CD14-positive monocyte (primary cell): ENCODE results near the gene SELPLG. TPM values are rescaled to one million over a fixed set of nuclear protein-coding genes. Genes with fewer than 3 reads are reported as not detected.
"Not testable (repeated sequence)": the region's sequence is repeated elsewhere in the genome, so short reads cannot be mapped to it uniquely, and the experiment has no call there.

Experiments used
- DNase-seq, 3 donors: peaks; one replicate each; pipeline ENCODE4 v3.0.0-alpha.2; 2011 to 2022
- H2AFZ ChIP-seq: 2 replicates; pipeline ENCODE4 v1.6.0; 2012; ENCODE audit warnings: mild to moderate bottlenecking, low read depth, low read length, inconsistent platforms; ENCODE audit not compliant: insufficient read depth, poor library complexity, severe bottlenecking
- H3K27ac ChIP-seq, 2 donors: 1 replicate in 1 of 2; 2 replicates in 1 of 2; pipeline ENCODE4 v1.5.1; 2012 to 2013; ENCODE audit warnings: low read length in 2 of 2, control low read depth in 1 of 2, inconsistent platforms in 1 of 2, low read depth in 1 of 2, mild to moderate bottlenecking in 1 of 2
- H3K27me3 ChIP-seq, 2 donors: one replicate each; pipeline versions ENCODE4 v1.6.0 to v1.6.1; 2011 to 2013; ENCODE audit warnings: low read length in 2 of 2; ENCODE audit not compliant: control insufficient read depth in 2 of 2, insufficient read depth in 2 of 2
- H3K36me3 ChIP-seq, 2 donors: replicated peaks in 1 of 2; 1 replicate in 1 of 2; 2 replicates in 1 of 2; pipeline versions ENCODE4 v1.5.1 to v1.6.1; 2012 to 2013; ENCODE audit warnings: low read length in 2 of 2, control low read depth in 1 of 2, inconsistent platforms in 1 of 2, mild to moderate bottlenecking in 1 of 2; ENCODE audit not compliant: insufficient read depth in 2 of 2, control insufficient read depth in 1 of 2
- H3K4me1 ChIP-seq, 2 donors: 1 replicate in 1 of 2; 2 replicates in 1 of 2; pipeline versions ENCODE4 v1.5.1 to v1.6.1; 2012 to 2013; ENCODE audit warnings: low read length in 2 of 2, control low read depth in 1 of 2, inconsistent platforms in 1 of 2, mild to moderate bottlenecking in 1 of 2, moderate library complexity in 1 of 2; ENCODE audit not compliant: insufficient read depth in 2 of 2, control insufficient read depth in 1 of 2
- H3K4me2 ChIP-seq: replicated peaks from 2 replicates; pipeline ENCODE3; 2012; ENCODE audit warnings: low read length, moderate library complexity, mild to moderate bottlenecking; ENCODE audit not compliant: poor library complexity, severe bottlenecking; ENCODE audit errors: extremely low read depth
- H3K4me3 ChIP-seq, 3 experiments: fragments of 200-600 bp in 1 of 3; sonication (generic) in 1 of 3; replicated peaks in 1 of 3; 1 replicate in 2 of 3; 2 replicates in 1 of 3; pipeline ENCODE4 v1.5.1; 2011 to 2013; ENCODE audit warnings: low read length in 3 of 3, mild to moderate bottlenecking in 3 of 3, control low read depth in 2 of 3, low read depth in 2 of 3, inconsistent platforms in 1 of 3, moderate library complexity in 1 of 3
- H3K79me2 ChIP-seq: 2 replicates; pipeline ENCODE4 v1.6.0; 2012; ENCODE audit warnings: mild to moderate bottlenecking, control low read depth, inconsistent platforms, low read length, moderate library complexity; ENCODE audit not compliant: insufficient read depth
- H3K9ac ChIP-seq: 2 replicates; pipeline ENCODE4 v1.6.0; 2017; ENCODE audit warnings: low read length, mild to moderate bottlenecking; ENCODE audit not compliant: insufficient read depth, poor library complexity, severe bottlenecking
- H3K9me3 ChIP-seq, 2 donors: replicated peaks in 1 of 2; 1 replicate in 1 of 2; 2 replicates in 1 of 2; pipeline versions ENCODE4 v1.5.1 to v1.6.1; 2012 to 2013; ENCODE audit warnings: low read length in 2 of 2, control low read depth in 1 of 2; ENCODE audit not compliant: control insufficient read depth in 1 of 2, insufficient read depth in 1 of 2
- H4K20me1 ChIP-seq: 2 replicates; pipeline ENCODE4 v1.6.0; 2012; ENCODE audit warnings: mild to moderate bottlenecking, low read length, control low read depth, moderate library complexity; ENCODE audit not compliant: insufficient read depth
- H3K27ac Mint-ChIP-seq, 7 donors: one replicate each; pipeline ENCODE4 v1.8.0; 2020; ENCODE audit warnings: mild to moderate bottlenecking in 7 of 7, mixed read lengths in 7 of 7, moderate library complexity in 6 of 7, inconsistent platforms in 2 of 7
- H3K27me3 Mint-ChIP-seq, 3 donors: one replicate each; pipeline ENCODE4 v1.8.0; 2021 to 2022; ENCODE audit warnings: low read depth in 3 of 3, mild to moderate bottlenecking in 3 of 3, mixed read lengths in 3 of 3, moderate library complexity in 3 of 3, inconsistent platforms in 1 of 3
- H3K36me3 Mint-ChIP-seq, 2 donors: one replicate each; pipeline ENCODE4 v1.8.0; 2020; ENCODE audit warnings: mixed read lengths in 2 of 2, inconsistent platforms in 1 of 2, mild to moderate bottlenecking in 1 of 2
- H3K4me1 Mint-ChIP-seq: one replicate; pipeline ENCODE4 v1.8.0; 2020; ENCODE audit warnings: mild to moderate bottlenecking, mixed read lengths
- H3K4me3 Mint-ChIP-seq, 2 donors: one replicate each; pipeline ENCODE4 v1.8.0; 2020; ENCODE audit warnings: mild to moderate bottlenecking in 2 of 2, mixed read lengths in 2 of 2, moderate library complexity in 1 of 2
- H3K9me3 Mint-ChIP-seq, 7 donors: one replicate each; pipeline ENCODE4 v1.8.0; 2020 to 2022; ENCODE audit warnings: mixed read lengths in 7 of 7, mild to moderate bottlenecking in 6 of 7, moderate library complexity in 6 of 7, inconsistent platforms in 2 of 7
- CTCF ChIP-seq: fragments of 200-600 bp; IDR thresholded peaks from one replicate; pipeline ENCODE4 v1.8.0; 2022; ENCODE audit warnings: antibody characterized with exemption, mild to moderate bottlenecking
- WGBS: methylation state at CpG from one replicate; pipeline ENCODE4 v1.1.5; 2013; ENCODE audit warnings: missing lambda C conversion rate; ENCODE audit not compliant: insufficient coverage; 5-methylcytosine and 5-hydroxymethylcytosine counted together
- intact Hi-C, 2 donors: fragments of 100-400 bp; cut with micrococcal nuclease; formaldehyde crosslinking; loops; one replicate each; pipeline versions ENCODE4 v1.15.0 to v1.15.1; 2023
- polyA plus RNA-seq, 3 donors: library from polyadenylated mRNA; depleted of rRNA in 1 of 3; unstranded in 2 of 3; stranded (reverse) in 1 of 3; fragments of 300-500 nt in 2 of 3; fragments of >200 nt in 1 of 3; fragmentation: Illumina TruSeq in 2 of 3; gene quantifications; 1 replicate in 2 of 3; 2 replicates in 1 of 3; pipeline ENCODE4 v1.2.3, GENCODE V29; 2012 to 2021

Gene SELPLG
- polyA plus RNA-seq, 3 donors, result 193 to 349 (median 247) TPM

- Histone ChIP-seq H3K79me2 (peaks cover 46% of the 10 kb centered on the region), H3K9me3 (no peaks in the 10 kb centered on the region), H2AFZ (no peak overlapping the region), H3K27ac (peak overlapping the region in 1 of 2 donors; percentile 10), H3K4me3 (no peak overlapping the region), H3K9ac (no peak overlapping the region), H3K27me3 (no peaks in the 10 kb centered on the region), H3K4me1 (no peaks in the 10 kb centered on the region), H3K4me2 (no peak overlapping the region), H3K36me3 (peaks cover 66 to 86% of the 10 kb centered on the region in 2 donors), H4K20me1 (peaks cover 36% of the 10 kb centered on the region)
- DNase-seq, result no peak
- peaks cover 70 to 87% of the 10 kb centered on the region in 2 donors for H3K36me3 Mint-ChIP-seq
- peaks cover 0 to 2% (median 0%) of the 10 kb centered on the region in 7 donors for H3K9me3 Mint-ChIP-seq
- peak overlapping the region in 3 of 7 donors; percentile 26 to 59 (median 34) for H3K27ac Mint-ChIP-seq
- no peak overlapping the region for H3K4me3 Mint-ChIP-seq
- intact Hi-C loops, result no loop called here
- 100% methylated on average over 1 of the region's 10 CpGs for WGBS
- H3K4me1 Mint-ChIP-seq, result no peaks in the 10 kb centered on the region
- H3K27me3 Mint-ChIP-seq, result no peaks in the 10 kb centered on the region
- TF ChIP-seq CTCF, result no peak
These were observed 23.5 kb upstream of the SELPLG start for GRCh38 chr12:108657130-108657745.

- H3K4me3 ChIP-seq, H3K9me3 Mint-ChIP-seq, intact Hi-C loops, H3K9me3 ChIP-seq, H3K4me3 Mint-ChIP-seq, H3K27me3 ChIP-seq, H2AFZ ChIP-seq, H3K9ac ChIP-seq, DNase-seq, H3K27ac Mint-ChIP-seq, H3K4me1 Mint-ChIP-seq, H3K4me2 ChIP-seq, H3K27me3 Mint-ChIP-seq, H3K4me1 ChIP-seq, H3K27ac ChIP-seq: not testable (repeated sequence)
- Histone ChIP-seq H4K20me1 (peaks cover 32% of the 10 kb centered on the region), H3K36me3 (peaks cover 66 to 86% of the 10 kb centered on the region in 2 donors), H3K79me2 (peaks cover 36% of the 10 kb centered on the region)
- 100% methylated on average over 4 of the region's 24 CpGs for WGBS
- peaks cover 68 to 87% of the 10 kb centered on the region in 2 donors for H3K36me3 Mint-ChIP-seq
These were observed 22.6 kb upstream of the SELPLG start for GRCh38 chr12:108656247-108656646.

GRCh38 chr12:108655812-108656175 is 22.1 kb upstream of the SELPLG start:
- H3K4me3 Mint-ChIP-seq, H3K4me3 ChIP-seq, intact Hi-C loops, H3K27ac Mint-ChIP-seq, DNase-seq, H3K4me1 Mint-ChIP-seq, H3K4me1 ChIP-seq, H3K9ac ChIP-seq, H3K9me3 Mint-ChIP-seq, H3K4me2 ChIP-seq, H3K9me3 ChIP-seq, H3K27ac ChIP-seq, H3K27me3 ChIP-seq, H2AFZ ChIP-seq, H3K27me3 Mint-ChIP-seq: not testable (repeated sequence)
- H3K36me3 Mint-ChIP-seq, result peaks cover 68 to 87% of the 10 kb centered on the region in 2 donors
- peaks cover 68 to 86% of the 10 kb centered on the region in 2 donors for H3K36me3 ChIP-seq
- H4K20me1 ChIP-seq, result peaks cover 32% of the 10 kb centered on the region
- WGBS, result no CpG with 5 or more reads among the region's 28 CpGs
- peaks cover 31% of the 10 kb centered on the region for H3K79me2 ChIP-seq

GRCh38 chr12:108654622-108655021 is 20.9 kb upstream of the SELPLG start:
- H3K27me3 Mint-ChIP-seq, H3K4me3 Mint-ChIP-seq, H3K4me1 ChIP-seq, H3K9me3 ChIP-seq, H3K27ac ChIP-seq, H3K27me3 ChIP-seq, intact Hi-C loops, H2AFZ ChIP-seq, DNase-seq, H3K9ac ChIP-seq, H3K4me3 ChIP-seq, H3K4me2 ChIP-seq, H3K9me3 Mint-ChIP-seq, H3K4me1 Mint-ChIP-seq: not testable (repeated sequence)
- Histone ChIP-seq H4K20me1 (peaks cover 30% of the 10 kb centered on the region), H3K79me2 (peaks cover 21% of the 10 kb centered on the region), H3K36me3 (peaks cover 76 to 86% of the 10 kb centered on the region in 2 donors)
- H3K27ac Mint-ChIP-seq, result peak overlapping the region in 2 of 7 donors; percentile 18 to 63
- WGBS, result 98% methylated on average over 8 of the region's 9 CpGs
- H3K36me3 Mint-ChIP-seq, result peaks cover 71 to 88% of the 10 kb centered on the region in 2 donors
